NK-92 (cell line): ENCODE measurements around the gene P3H4.
"Not testable (repeated sequence)": the region's sequence is repeated elsewhere in the genome, so short reads cannot be mapped to it uniquely, and the experiment has no call there.

ENCODE experiments used
- DNase-seq: peaks from one replicate; lab custom pipeline; 2025; ENCODE audit not compliant: unreplicated experiment; lab: John Stamatoyannopoulos, UW

P3H4 gene

GRCh38 chr17:41794540-41794975 is 17.2 kb downstream of the P3H4 start:
- no peak for DNase-seq

GRCh38 chr17:41793784-41794539 is 17.8 kb downstream of the P3H4 start:
- DNase-seq: no peak

GRCh38 chr17:41792845-41793783 is 18.6 kb downstream of the P3H4 start:
- no peak for DNase-seq

GRCh38 chr17:41787021-41787418 is 24.7 kb downstream of the P3H4 start:
- DNase-seq: no peak

DNA sequence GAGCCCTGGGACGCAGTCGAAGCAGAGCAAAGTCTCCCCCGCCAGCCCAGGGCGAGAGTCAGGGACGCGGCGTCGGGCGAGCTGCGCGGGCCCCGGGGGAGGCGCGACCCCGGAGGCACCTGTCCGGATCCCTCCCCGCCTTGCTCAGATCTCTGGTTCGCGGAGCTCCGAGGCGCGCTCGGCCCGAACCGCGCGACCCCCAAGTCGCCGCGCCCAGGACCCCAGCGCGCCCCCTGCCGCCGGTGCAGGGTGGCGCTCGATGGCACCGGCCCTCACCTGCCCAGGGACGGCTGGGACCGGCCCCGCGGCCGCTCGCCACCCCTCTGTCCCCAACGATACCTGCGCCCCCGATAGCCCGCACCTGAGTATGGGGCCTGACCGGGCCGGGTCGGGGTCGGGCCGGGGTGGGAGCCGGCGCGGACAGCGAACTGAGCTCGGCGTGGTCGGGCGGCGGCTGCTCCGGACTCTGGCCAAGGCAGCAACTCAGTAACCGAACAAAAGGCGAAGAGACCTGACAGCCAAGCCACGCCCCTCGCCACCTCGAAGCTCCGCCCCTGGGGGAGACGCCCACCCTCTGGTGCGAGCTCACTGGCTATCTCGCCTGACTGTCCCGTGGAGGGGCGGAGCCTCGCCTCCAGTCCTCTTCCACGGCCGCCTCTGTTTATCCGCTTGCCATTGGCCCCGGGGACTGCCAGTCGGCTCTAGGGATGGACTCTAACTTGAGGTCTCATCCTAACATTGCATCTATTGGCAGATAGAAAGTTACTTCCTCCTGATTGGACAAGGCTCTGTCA is 25.3 kb downstream of the P3H4 start, which contains the start of gene JUP:
Gene JUP, minus strand, starts transcription at position 485 of the 794 bp plus-strand sequence. CDS start 14,857 bp downstream, outside the sequence.
- no peak for DNase-seq

DNA sequence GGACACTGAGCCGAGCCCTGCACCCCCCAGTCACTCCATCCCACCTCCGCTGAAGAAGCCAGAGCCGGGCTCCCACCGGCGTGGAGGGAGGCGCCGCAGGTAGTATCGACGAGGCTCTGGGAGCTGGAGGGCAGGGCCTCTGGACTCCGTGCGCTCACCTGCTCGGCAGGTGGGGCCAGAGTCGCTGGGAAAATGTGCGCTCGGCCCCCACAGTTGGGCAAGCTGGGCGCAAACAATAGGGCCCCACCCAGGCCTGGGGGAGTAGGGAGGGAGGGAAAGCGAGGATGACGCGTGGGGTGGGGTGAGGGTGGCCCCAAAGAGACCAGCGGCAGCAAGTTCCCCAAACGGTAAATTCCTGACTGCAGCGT is 25.9 kb downstream of the P3H4 start:
- no peak for DNase-seq

- no peak for DNase-seq
Observed at GRCh38 chr17:41785091-41785858, 26.5 kb downstream of the P3H4 start.

GRCh38 chr17:41784207-41784744 is 27.5 kb downstream of the P3H4 start:
- no peak for DNase-seq

GRCh38 chr17:41782142-41782541 is 29.6 kb downstream of the P3H4 start:
- DNase-seq: no peak

DNA sequence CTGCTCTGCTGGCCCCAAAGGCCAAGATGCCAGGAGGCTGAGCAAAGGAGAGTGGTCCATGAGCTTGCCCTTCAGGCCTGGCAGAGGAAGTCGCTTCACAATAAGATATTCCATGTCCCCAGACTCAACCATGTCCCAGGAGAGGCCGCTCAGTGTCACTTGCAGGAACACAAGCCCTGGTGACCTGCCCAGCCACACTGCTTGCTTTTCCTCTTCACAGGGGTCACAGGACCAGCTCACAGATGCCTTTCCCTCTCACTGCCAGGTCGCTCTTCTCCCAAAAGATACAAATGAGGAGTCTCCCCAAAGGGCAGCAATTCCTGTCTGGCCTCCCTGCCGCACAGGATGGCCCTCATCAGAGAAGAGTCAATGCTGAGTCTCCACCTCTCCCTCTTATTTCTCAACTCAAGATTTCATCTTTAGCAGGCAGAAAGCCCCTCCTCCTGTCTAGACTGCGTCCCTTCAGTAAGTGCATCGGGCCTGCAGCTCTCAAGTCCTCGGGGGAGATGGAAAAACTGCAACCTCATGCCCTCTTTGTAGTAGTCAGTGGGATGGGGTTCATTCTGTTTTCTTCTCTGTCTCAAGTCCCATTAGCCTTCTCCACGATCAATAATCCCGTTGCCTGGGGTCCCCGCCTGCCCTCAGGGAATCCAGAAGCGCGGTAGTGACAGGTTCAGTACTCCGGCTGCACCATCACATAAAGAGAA is 30.2 kb downstream of the P3H4 start:
- no peak for DNase-seq

- DNase-seq: no peak
Observed at GRCh38 chr17:41779954-41780353, 31.8 kb downstream of the P3H4 start.

DNA sequence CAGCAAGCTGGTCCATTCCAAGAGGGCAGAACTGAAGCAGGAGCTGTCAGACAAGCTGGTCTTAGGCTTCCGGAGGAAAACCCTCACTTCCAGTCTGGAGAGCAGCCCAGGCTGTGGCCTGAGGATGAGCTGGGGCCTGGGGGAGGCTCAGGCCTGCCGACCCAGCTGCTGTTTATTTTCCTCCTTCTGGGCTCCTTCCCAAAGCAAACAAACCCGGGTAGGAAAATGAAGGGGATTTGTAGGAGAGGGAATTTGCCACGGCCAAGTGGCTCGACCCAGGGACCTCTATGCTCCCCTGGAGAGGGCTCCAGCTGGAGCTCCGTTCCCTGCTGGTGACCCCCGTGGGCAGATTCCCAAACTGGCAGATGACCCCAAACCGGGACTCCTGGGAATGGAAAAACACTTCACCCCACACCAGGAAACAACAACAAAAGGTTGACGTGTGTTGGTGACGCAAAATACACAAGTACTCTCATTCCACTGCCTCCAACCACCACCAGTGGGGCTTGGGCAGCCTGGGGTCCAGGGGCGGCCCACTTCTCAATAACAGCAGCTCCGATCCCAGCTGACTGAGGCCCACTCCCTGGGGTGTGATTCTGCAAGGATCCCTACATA is 34.1 kb downstream of the P3H4 start:
- DNase-seq: no peak

DNA sequence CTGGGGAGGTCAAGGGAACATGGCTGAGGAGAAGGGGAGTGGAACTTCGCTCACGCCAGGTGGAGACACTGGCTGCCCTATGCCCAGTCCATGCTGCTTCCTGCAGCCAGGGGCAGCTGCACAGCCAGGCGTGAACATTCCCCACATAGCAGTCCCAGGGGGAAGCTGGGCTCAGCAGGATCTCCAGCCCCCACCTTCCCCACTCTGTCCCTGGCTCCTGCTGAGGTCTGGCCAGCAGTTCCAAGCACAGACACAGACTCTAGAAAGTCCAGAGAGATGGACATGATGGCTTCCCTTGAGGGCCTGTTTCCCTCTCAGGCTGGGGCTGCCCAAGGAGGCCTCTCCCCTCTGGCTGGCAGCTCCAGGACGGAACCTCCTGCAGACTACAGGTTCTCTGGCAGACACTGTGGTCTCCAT is 34.6 kb downstream of the P3H4 start:
- DNase-seq: no peak

DNA sequence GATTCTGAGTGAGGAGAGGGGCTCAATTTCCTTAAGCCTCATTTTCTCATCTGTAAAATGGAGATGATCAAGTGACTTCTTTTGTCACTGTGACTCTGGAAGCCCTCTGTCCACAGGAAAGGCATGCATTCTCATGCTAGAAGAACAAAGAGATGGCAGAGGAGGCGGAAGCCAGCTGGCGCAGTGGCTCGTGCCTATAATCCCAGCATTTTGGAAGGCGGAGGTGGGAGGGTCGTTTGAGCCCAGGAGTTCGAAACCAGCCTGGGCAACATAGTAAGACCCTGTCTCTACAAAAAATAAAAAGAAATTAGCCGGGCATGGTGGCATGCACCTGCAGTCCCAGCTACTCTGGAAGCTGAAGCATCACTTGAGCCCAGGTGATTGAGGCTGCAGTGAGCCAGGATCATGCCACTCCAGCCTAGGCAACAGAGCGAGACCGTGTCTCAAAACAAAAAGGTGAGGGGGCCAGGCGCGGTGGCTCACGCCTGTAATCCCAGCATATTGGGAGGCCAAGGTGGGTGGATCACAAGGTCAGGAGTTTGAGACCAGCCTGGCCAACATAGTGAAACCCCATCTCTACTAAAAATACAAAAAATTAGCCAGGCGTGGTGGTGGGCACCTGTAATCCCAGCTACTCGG is 35.4 kb downstream of the P3H4 start:
- DNase-seq: not testable (repeated sequence)

GRCh38 chr17:41775394-41776226 is 36.1 kb downstream of the P3H4 start:
- DNase-seq: no peak

DNA sequence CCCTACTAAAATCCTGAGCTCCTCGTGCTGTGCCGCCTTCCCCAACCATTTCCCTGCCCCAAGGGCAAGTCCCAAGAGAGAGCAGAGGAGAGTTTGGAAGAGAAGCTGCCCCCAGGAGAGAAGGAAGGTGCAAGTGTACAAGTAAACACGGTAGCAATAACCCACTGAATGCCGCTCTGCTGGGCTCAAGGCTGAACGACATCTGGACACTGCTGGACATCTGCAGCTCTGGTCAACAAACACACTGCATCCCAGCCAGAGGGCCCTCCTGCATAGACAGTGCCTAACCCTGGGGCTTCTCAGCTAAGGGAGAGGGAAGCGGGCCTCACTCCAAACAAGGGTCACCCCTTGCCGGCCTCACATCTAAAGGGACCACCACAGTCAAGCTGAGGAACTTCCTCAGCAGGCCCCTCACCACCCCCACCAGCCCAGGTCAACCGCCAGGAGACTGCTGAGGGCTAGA is 38.0 kb downstream of the P3H4 start:
- no peak for DNase-seq

DNA sequence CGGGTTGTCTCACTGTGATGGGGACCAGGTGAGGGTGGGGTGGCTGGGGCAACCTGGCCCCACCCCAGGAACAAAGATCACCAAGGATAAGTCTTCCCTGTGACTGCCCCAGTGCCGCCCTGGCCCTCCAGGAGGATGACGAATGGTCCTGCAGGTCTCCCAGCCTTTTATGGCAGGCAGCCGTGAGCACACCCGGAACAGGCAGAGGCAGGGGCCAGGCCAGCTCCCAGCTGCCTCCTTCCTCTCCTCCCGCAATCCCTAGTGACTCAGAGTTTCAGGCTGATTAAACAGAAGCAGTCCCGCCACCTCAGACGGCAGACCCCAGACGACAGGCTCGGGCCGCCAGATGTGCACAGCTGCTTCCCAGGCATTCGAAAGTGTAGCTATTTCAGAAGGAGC is 38.6 kb downstream of the P3H4 start:
- DNase-seq: no peak
